Endothelial cell of coronary artery (primary cell): ENCODE measurements around the gene PPTC7. TPM values are rescaled to one million over a fixed set of nuclear protein-coding genes. Genes with fewer than 3 reads are reported as not detected.

Experiments used
- total RNA-seq: library from RNA; depleted of rRNA; stranded (reverse); fragments of >200 nt; gene quantifications from 2 replicates; pipeline ENCODE4 v1.2.3, GENCODE V29; 2014

Gene PPTC7
- 9.2 and 12.3 TPM in 2 replicates for total RNA-seq

GRCh38 chr12:110583137-110584059, at the start of gene PPTC7:
TSS of gene PPTC7 (minus strand) at chr12:110583318. CDS start at chr12:110583031, 287 bp downstream.

GRCh38 chr12:110613771-110614684, 30.9 kb upstream of the PPTC7 start, which contains the start of gene TCTN1:
TSS of gene TCTN1 (plus strand) at chr12:110614129. CDS start at chr12:110614183, 54 bp downstream.

GRCh38 chr12:110501752-110502738, 81.1 kb downstream of the PPTC7 start, which contains the start of the genes RAD9B and VPS29:
TSS of gene RAD9B (plus strand) at chr12:110502331. CDS start at chr12:110502338, 7 bp downstream.
TSS of gene VPS29 (minus strand) at chr12:110502111. CDS start at chr12:110502051, 60 bp downstream.

Other genes starting within 250 kb of the PPTC7 start
- 52.0 and 56.6 TPM in 2 replicates for gene ANAPC7, start 179.6 kb downstream of the PPTC7 start, total RNA-seq
- gene ARPC3, start 133.0 kb downstream of the PPTC7 start, total RNA-seq: 228 and 241 TPM in 2 replicates
- gene GPN3, start 115.1 kb downstream of the PPTC7 start, total RNA-seq: 16.2 and 19.9 TPM in 2 replicates
- 10.3 and 13.7 TPM in 2 replicates for gene FAM216A, start 114.5 kb downstream of the PPTC7 start, total RNA-seq
- 64.0 and 71.7 TPM in 2 replicates for gene VPS29, start 81.2 kb downstream of the PPTC7 start, total RNA-seq
- 0.38 and 0.45 TPM in 2 replicates for gene RAD9B, start 81.0 kb downstream of the PPTC7 start, total RNA-seq
- 8.0 and 13.0 TPM in 2 replicates for gene TCTN1, start 30.8 kb upstream of the PPTC7 start, total RNA-seq
- gene HVCN1, start 105.8 kb upstream of the PPTC7 start, total RNA-seq: 3.3 and 6.0 TPM in 2 replicates
- gene PPP1CC, start 159.6 kb upstream of the PPTC7 start, total RNA-seq: 94.5 and 124 TPM in 2 replicates